IMR-90 (cell line): ENCODE measurements around the gene GIPR. TPM values are rescaled to one million over a fixed set of nuclear protein-coding genes. Genes with fewer than 3 reads are reported as not detected.

Experiments used
- ATAC-seq: fragments of 200-7000 bp; cut with Tn5 transposase; 2 replicates; pipeline ENCODE4 v1.9.1; 2020; ENCODE audit warnings: low read depth, mild to moderate bottlenecking, moderate library complexity
- BruUV-seq: library from RNA; stranded (reverse); fragments of 400-500 nt; replicated peaks from 2 replicates; lab custom pipeline; 2021; lab: Mats Ljungman, UMichigan
- CTCF ChIA-PET: fragments of 300-600 bp; formaldehyde crosslinking; extraction: SDS; loops from one replicate; lab custom pipeline; 2021; ENCODE audit warnings: antibody characterized with exemption; lab: Yijun Ruan, JAX
- POLR2A ChIA-PET: fragments of 300-600 bp; sonication (Branson Sonifier 250); formaldehyde crosslinking; loops from one replicate; lab custom pipeline; 2022; ENCODE audit warnings: antibody characterized with exemption; ENCODE audit not compliant: unreplicated experiment; lab: Charles Lee
- DNase-seq: peaks from one replicate; pipeline ENCODE4 v3.0.0; 2013
- H2AFZ ChIP-seq: replicated peaks from 2 replicates; pipeline ENCODE3; 2013; ENCODE audit warnings: low read length, mild to moderate bottlenecking; ENCODE audit not compliant: poor library complexity
- H2AK5ac ChIP-seq: 2 replicates; pipeline ENCODE4 v1.6.1; 2013; ENCODE audit warnings: low read depth, low read length, inconsistent platforms
- H2AK9ac ChIP-seq: replicated peaks from 2 replicates; pipeline ENCODE3; 2013; ENCODE audit warnings: mild to moderate bottlenecking, low read depth, low read length, moderate library complexity; ENCODE audit not compliant: poor library complexity
- H2BK120ac ChIP-seq: 2 replicates; pipeline ENCODE4 v1.6.1; 2013; ENCODE audit warnings: low read depth, low read length, inconsistent platforms
- H2BK15ac ChIP-seq: 3 replicates; pipeline ENCODE4 v1.6.1; 2013; ENCODE audit warnings: low read depth, low read length, inconsistent platforms
- H2BK20ac ChIP-seq: 2 replicates; pipeline ENCODE4 v1.6.1; 2013; ENCODE audit warnings: low read depth, mild to moderate bottlenecking, inconsistent platforms, low read length, moderate library complexity
- H2BK5ac ChIP-seq: 2 replicates; pipeline ENCODE4 v1.6.1; 2013; ENCODE audit warnings: mild to moderate bottlenecking, low read depth, low read length, inconsistent platforms; ENCODE audit not compliant: poor library complexity, severe bottlenecking
- H3K14ac ChIP-seq: replicated peaks from 2 replicates; pipeline ENCODE4 v1.6.1; 2013; ENCODE audit warnings: low read depth, low read length, inconsistent platforms
- H3K18ac ChIP-seq: 2 replicates; pipeline ENCODE4 v1.6.1; 2013; ENCODE audit warnings: low read depth, low read length, control low read depth
- H3K23ac ChIP-seq: 2 replicates; pipeline ENCODE4 v1.6.1; 2013; ENCODE audit warnings: low read depth, low read length, inconsistent platforms
- H3K27ac ChIP-seq: 2 replicates; pipeline ENCODE4 v1.5.1; 2013; ENCODE audit warnings: mild to moderate bottlenecking, control low read depth, low read length; ENCODE audit not compliant: insufficient read depth
- H3K27me3 ChIP-seq: 2 replicates; pipeline ENCODE4 v1.6.1; 2013; ENCODE audit warnings: low read length; ENCODE audit not compliant: control insufficient read depth, insufficient read depth
- H3K36me3 ChIP-seq: 2 replicates; pipeline ENCODE4 v1.6.1; 2013; ENCODE audit warnings: low read length, mixed read lengths; ENCODE audit not compliant: control insufficient read depth, insufficient read depth
- H3K4ac ChIP-seq: 2 replicates; pipeline ENCODE4 v1.6.1; 2013; ENCODE audit warnings: low read depth, low read length, inconsistent platforms
- H3K4me1 ChIP-seq: 2 replicates; pipeline ENCODE4 v1.6.1; 2013; ENCODE audit warnings: low read length, mixed read lengths; ENCODE audit not compliant: control insufficient read depth, insufficient read depth
- H3K4me2 ChIP-seq: 2 replicates; pipeline ENCODE4 v1.6.1; 2013; ENCODE audit warnings: low read depth, mild to moderate bottlenecking, control low read depth, low read length, moderate library complexity
- H3K4me3 ChIP-seq: 2 replicates; pipeline ENCODE4 v1.5.1; 2013; ENCODE audit warnings: low read depth, mild to moderate bottlenecking, control low read depth, low read length, moderate library complexity; ENCODE audit not compliant: insufficient read depth
- H3K56ac ChIP-seq: 2 replicates; pipeline ENCODE4 v1.6.1; 2013; ENCODE audit warnings: low read length, inconsistent platforms; ENCODE audit not compliant: insufficient read depth; ENCODE audit errors: extremely low read depth
- H3K79me1 ChIP-seq, 2 experiments: 2 replicates each; pipeline ENCODE4 v1.6.1; 2013; ENCODE audit warnings: low read length in 2 of 2, inconsistent platforms in 1 of 2, low read depth in 1 of 2
- H3K9ac ChIP-seq: 2 replicates; pipeline ENCODE4 v1.6.1; 2013; ENCODE audit warnings: low read depth, low read length, control low read depth
- H3K9me1 ChIP-seq: 2 replicates; pipeline ENCODE4 v1.6.1; 2013; ENCODE audit warnings: low read length, inconsistent platforms; ENCODE audit not compliant: insufficient read depth
- H3K9me3 ChIP-seq: 2 replicates; pipeline ENCODE4 v1.6.1; 2013; ENCODE audit warnings: low read length; ENCODE audit not compliant: control insufficient read depth, insufficient read depth
- H4K20me1 ChIP-seq: 2 replicates; pipeline ENCODE4 v1.6.1; 2013; ENCODE audit warnings: low read length, inconsistent platforms; ENCODE audit not compliant: insufficient read depth
- H4K5ac ChIP-seq: 2 replicates; pipeline ENCODE4 v1.6.1; 2013; ENCODE audit warnings: mild to moderate bottlenecking, low read depth, low read length, control low read depth
- H4K8ac ChIP-seq, 2 experiments: 2 replicates each; pipeline ENCODE4 v1.6.1; 2013; ENCODE audit warnings: low read depth in 2 of 2, low read length in 2 of 2, control low read depth in 1 of 2, inconsistent platforms in 1 of 2
- H4K91ac ChIP-seq: 2 replicates; pipeline ENCODE4 v1.6.1; 2013; ENCODE audit warnings: low read depth, low read length, inconsistent platforms; ENCODE audit not compliant: insufficient read depth
- BHLHE40 ChIP-seq: fragments of 150-350 bp; IDR thresholded peaks from 2 replicates; pipeline ENCODE4 v1.6.1; 2016; ENCODE audit warnings: mild to moderate bottlenecking, low read depth, low read length
- CEBPB ChIP-seq: IDR thresholded peaks from 2 replicates; pipeline ENCODE4 v1.6.1; 2012; ENCODE audit warnings: low read depth, low read length, improper control_type of control experiment
- CTCF ChIP-seq: conservative IDR thresholded peaks from 2 replicates; pipeline ENCODE4 v1.5.1; 2012; ENCODE audit warnings: mild to moderate bottlenecking, low read depth, low read length, improper control_type of control experiment
- MXI1 ChIP-seq: IDR thresholded peaks from 2 replicates; pipeline ENCODE4 v1.6.1; 2012; ENCODE audit warnings: low read depth, mild to moderate bottlenecking, low read length, moderate library complexity, borderline replicate concordance
- NFE2L2 ChIP-seq: fragments of 150-350 bp; IDR thresholded peaks from 2 replicates; pipeline ENCODE4 v1.6.1; 2016; ENCODE audit warnings: low read depth, mild to moderate bottlenecking, low read length
- POLR2A ChIP-seq: IDR thresholded peaks from 2 replicates; pipeline ENCODE4 v1.6.1; 2012; ENCODE audit warnings: mild to moderate bottlenecking, low read depth, low read length
- RAD21 ChIP-seq: IDR thresholded peaks from 2 replicates; pipeline ENCODE4 v1.6.1; 2012; ENCODE audit warnings: low read length, improper control_type of control experiment
- RCOR1 ChIP-seq: IDR thresholded peaks from 2 replicates; pipeline ENCODE4 v1.6.1; 2012; ENCODE audit warnings: mild to moderate bottlenecking, low read length, improper control_type of control experiment; ENCODE audit not compliant: insufficient replicate concordance
- RFX5 ChIP-seq: IDR thresholded peaks from 2 replicates; pipeline ENCODE4 v1.8.0; 2012; ENCODE audit warnings: low read depth, mild to moderate bottlenecking, low read length, moderate library complexity
- SMC3 ChIP-seq: fragments of 150-350 bp; IDR thresholded peaks from 2 replicates; pipeline ENCODE4 v1.6.1; 2016; ENCODE audit warnings: low read depth, mild to moderate bottlenecking, antibody characterized with exemption, low read length, moderate library complexity
- WGBS, 2 experiments: methylation state at CpG; one replicate each; pipeline versions ENCODE4 v1.1.5 to v1.1.7; 2013; ENCODE audit warnings: missing lambda C conversion rate in 2 of 2; ENCODE audit not compliant: insufficient read length in 1 of 2; ENCODE audit errors: extremely low coverage in 2 of 2; 5-methylcytosine and 5-hydroxymethylcytosine counted together
- dilution Hi-C: fragments of 300-500 bp; cut with HindIII; formaldehyde crosslinking; loops from one replicate; pipeline ENCODE4 v1.14.3; 2018; ENCODE audit warnings: low sequenced_read_pairs; ENCODE audit not compliant: unreplicated experiment
- in situ Hi-C: fragments of 300-500 bp; cut with MboI; formaldehyde crosslinking; loops from 3 replicates; pipeline ENCODE4 v1.14.3; 2019; ENCODE audit warnings: low sequenced_read_pairs, inconsistent platforms, mixed read lengths
- intact Hi-C: fragments of 100-400 bp; cut with micrococcal nuclease; formaldehyde crosslinking; loops from 2 replicates; pipeline ENCODE4 v1.10.0; 2022
- polyA plus RNA-seq, 3 experiments: library from polyadenylated mRNA; depleted of rRNA; stranded (reverse); fragments of >200 nt; gene quantifications; 2 replicates each; pipeline ENCODE4 v1.2.3, GENCODE V29; 2012; ENCODE audit warnings: low replicate concordance in 1 of 3
- total RNA-seq: library from RNA; depleted of rRNA; stranded (reverse); fragments of >200 nt; gene quantifications from 2 replicates; pipeline ENCODE4 v1.2.3, GENCODE V29; 2012

GIPR gene
- total and polyA plus RNA-seq, 2 of the 4 experiments (the other 2 are of a cell fraction) = 0.18 to 1.2 TPM

- Histone ChIP-seq H3K4me3 (no peak overlapping the region), H3K4me1 (no peaks in the 10 kb centered on the region), H2BK20ac (no peak overlapping the region), H2BK15ac (no peak overlapping the region), H3K9me1 (no peaks in the 10 kb centered on the region), H2BK120ac (no peak overlapping the region), H2AK5ac (no peak overlapping the region), H3K27me3 (peaks cover 32% of the 10 kb centered on the region), H3K9ac (no peak overlapping the region), H4K8ac (no peak overlapping the region), H3K4me2 (no peak overlapping the region), H3K79me1 (no peaks in the 10 kb centered on the region), H4K20me1 (no peaks in the 10 kb centered on the region), H2BK5ac (no peak overlapping the region), H3K56ac (no peak overlapping the region), H4K5ac (no peak overlapping the region), H2AK9ac (no peak overlapping the region), H3K23ac (no peak overlapping the region), H3K9me3 (no peaks in the 10 kb centered on the region), H3K36me3 (no peaks in the 10 kb centered on the region), H3K4ac (no peak overlapping the region), H3K14ac (no peak overlapping the region), H4K91ac (no peak overlapping the region), H3K27ac (no peak overlapping the region), H3K18ac (no peak overlapping the region), H2AFZ (no peak overlapping the region)
- no CpG with 5 or more reads among the region's 6 CpGs for WGBS, 2 experiments
- TF ChIP-seq SMC3 (no peak), BHLHE40 (no peak), RFX5 (no peak), RAD21 (no peak), CTCF (no peak), RCOR1 (no peak), MXI1 (no peak), CEBPB (no peak), NFE2L2 (no peak), POLR2A (no peak)
- no TSS peak for BruUV-seq
- CTCF ChIA-PET = interaction anchor here (0.7 kb wide), 1 partner anchor 9 kb away, joined by 3 read pairs; no protein-coding TSS in a partner anchor
- DNase-seq (no peak), ATAC-seq (no peak)
- dilution Hi-C loops = no loop called here
- POLR2A ChIA-PET = no interaction called here
- intact Hi-C loops = no loop called here
- in situ Hi-C loops = no loop called here
Measured at GRCh38 chr19:45659096-45659729, 8.8 kb upstream of the GIPR start.
